Natural killer cell (primary cell): ENCODE measurements around the gene CPT1A. TPM values are rescaled to one million over a fixed set of nuclear protein-coding genes. Genes with fewer than 3 reads are reported as not detected.

ENCODE experiments used
- ATAC-seq, 3 donors: fragments of 150-1000 bp in 2 of 3; fragments of 200-7000 bp in 1 of 3; cut with Tn5 transposase; 1 replicate in 1 of 3; 2 replicates in 2 of 3; pipeline ENCODE4 v1.10.0; 2021; ENCODE audit warnings: mild to moderate bottlenecking in 2 of 3, moderate library complexity in 2 of 3
- DNase-seq, 2 donors: peaks; one replicate each; pipeline versions ENCODE4 v3.0.0 to v3.0.0-alpha.2; 2013 to 2021; ENCODE audit warnings: mixed read lengths in 1 of 2
- H3K27ac ChIP-seq: one replicate; pipeline ENCODE4 v1.5.1; 2013; ENCODE audit warnings: mild to moderate bottlenecking, low read length
- H3K27me3 ChIP-seq: one replicate; pipeline ENCODE4 v1.6.1; 2013; ENCODE audit warnings: low read length; ENCODE audit not compliant: control insufficient read depth, insufficient read depth
- H3K36me3 ChIP-seq: one replicate; pipeline ENCODE4 v1.6.1; 2013; ENCODE audit warnings: low read length; ENCODE audit not compliant: control insufficient read depth, insufficient read depth
- H3K4me1 ChIP-seq: one replicate; pipeline ENCODE4 v1.6.1; 2013; ENCODE audit warnings: low read length; ENCODE audit not compliant: control insufficient read depth, insufficient read depth
- H3K4me3 ChIP-seq: one replicate; pipeline ENCODE4 v1.5.1; 2013; ENCODE audit warnings: low read length
- H3K9me3 ChIP-seq: one replicate; pipeline ENCODE4 v1.6.1; 2013; ENCODE audit warnings: low read length; ENCODE audit not compliant: control insufficient read depth, insufficient read depth
- H3K27ac Mint-ChIP-seq, 2 donors: one replicate each; pipeline ENCODE4 v1.8.0; 2022; ENCODE audit warnings: mild to moderate bottlenecking in 2 of 2, mixed read lengths in 2 of 2, moderate library complexity in 1 of 2
- H3K27me3 Mint-ChIP-seq, 2 donors: one replicate each; pipeline ENCODE4 v1.8.0; 2022; ENCODE audit warnings: low read depth in 2 of 2, mixed read lengths in 2 of 2
- H3K36me3 Mint-ChIP-seq: one replicate; pipeline ENCODE4 v1.8.0; 2022; ENCODE audit warnings: mixed read lengths
- H3K4me1 Mint-ChIP-seq, 2 donors: one replicate each; pipeline ENCODE4 v1.8.0; 2022; ENCODE audit warnings: mixed read lengths in 2 of 2
- H3K4me3 Mint-ChIP-seq: one replicate; pipeline ENCODE4 v1.8.0; 2022; ENCODE audit warnings: mild to moderate bottlenecking, moderate library complexity, mixed read lengths
- H3K9me3 Mint-ChIP-seq, 2 donors: one replicate each; pipeline ENCODE4 v1.8.0; 2022; ENCODE audit warnings: mixed read lengths in 2 of 2
- WGBS: methylation state at CpG from one replicate; pipeline ENCODE4 v1.1.7; 2013; ENCODE audit warnings: missing lambda C conversion rate; ENCODE audit not compliant: insufficient coverage; 5-methylcytosine and 5-hydroxymethylcytosine counted together
- intact Hi-C: fragments of 100-400 bp; cut with micrococcal nuclease; formaldehyde crosslinking; loops from one replicate; pipeline ENCODE4 v1.14.2; 2022
- total RNA-seq, 4 donors: library from RNA; stranded (reverse); fragments of 120-200 nt in 1 of 4; gene quantifications; one replicate each; pipeline versions ENCODE4 v1.2.3 to v1.2.4, GENCODE V29; 2013 to 2022
- TF ChIP-seq, protein P1 (sequence below): fragments of 200-600 bp; IDR thresholded peaks from one replicate; pipeline ENCODE4 v1.8.0; 2022; ENCODE audit warnings: antibody characterized with exemption

The CPT1A gene
- total RNA-seq, 3 donors from 2014 or later (not counting 1 experiment from before 2014, with no cell fraction given), result 70.3 to 129 (median 100) TPM

DNA sequence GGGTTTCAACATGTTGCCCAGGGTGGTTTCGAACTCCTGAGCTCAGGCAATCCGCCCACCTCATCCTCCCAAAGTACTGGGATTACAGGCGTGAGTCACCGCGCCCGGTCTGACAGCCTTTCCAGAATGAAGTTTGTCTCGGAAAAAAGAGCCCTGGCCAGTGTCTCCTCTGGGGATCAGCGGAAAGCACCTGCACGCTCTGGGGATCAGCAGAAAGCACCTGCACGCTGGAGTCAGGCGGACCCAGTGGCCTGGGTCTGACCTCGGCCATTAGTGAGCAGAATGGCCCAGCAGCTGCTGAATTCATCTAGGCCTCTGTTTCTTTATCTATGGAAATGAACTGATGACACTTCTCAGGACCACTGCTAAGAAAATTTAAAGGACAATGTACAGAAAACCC is 79.9 kb downstream of the CPT1A start:
- Histone ChIP-seq H3K36me3 (peaks cover 54% of the 10 kb centered on the region), H3K27me3 (no peaks in the 10 kb centered on the region), H3K9me3 (no peaks in the 10 kb centered on the region), H3K4me1 (no peaks in the 10 kb centered on the region), H3K4me3 (no peak overlapping the region), H3K27ac (no peak overlapping the region)
- Mint-ChIP-seq H3K36me3 (peaks cover 6% of the 10 kb centered on the region), H3K9me3 (no peaks in the 10 kb centered on the region), H3K4me3 (no peak overlapping the region), H3K27ac (peak overlapping the region in 1 of 2 donors; percentile 43), H3K27me3 (no peaks in the 10 kb centered on the region), H3K4me1 (peaks cover 0 to 5% of the 10 kb centered on the region in 2 donors)
- TF ChIP-seq, protein P1, sequence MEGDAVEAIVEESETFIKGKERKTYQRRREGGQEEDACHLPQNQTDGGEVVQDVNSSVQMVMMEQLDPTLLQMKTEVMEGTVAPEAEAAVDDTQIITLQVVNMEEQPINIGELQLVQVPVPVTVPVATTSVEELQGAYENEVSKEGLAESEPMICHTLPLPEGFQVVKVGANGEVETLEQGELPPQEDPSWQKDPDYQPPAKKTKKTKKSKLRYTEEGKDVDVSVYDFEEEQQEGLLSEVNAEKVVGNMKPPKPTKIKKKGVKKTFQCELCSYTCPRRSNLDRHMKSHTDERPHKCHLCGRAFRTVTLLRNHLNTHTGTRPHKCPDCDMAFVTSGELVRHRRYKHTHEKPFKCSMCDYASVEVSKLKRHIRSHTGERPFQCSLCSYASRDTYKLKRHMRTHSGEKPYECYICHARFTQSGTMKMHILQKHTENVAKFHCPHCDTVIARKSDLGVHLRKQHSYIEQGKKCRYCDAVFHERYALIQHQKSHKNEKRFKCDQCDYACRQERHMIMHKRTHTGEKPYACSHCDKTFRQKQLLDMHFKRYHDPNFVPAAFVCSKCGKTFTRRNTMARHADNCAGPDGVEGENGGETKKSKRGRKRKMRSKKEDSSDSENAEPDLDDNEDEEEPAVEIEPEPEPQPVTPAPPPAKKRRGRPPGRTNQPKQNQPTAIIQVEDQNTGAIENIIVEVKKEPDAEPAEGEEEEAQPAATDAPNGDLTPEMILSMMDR, result no peak
- DNase-seq (no peak), ATAC-seq (no peak)
- intact Hi-C loops, result no loop called here
- WGBS, result 85% methylated on average over 12 of the region's 12 CpGs

DNA sequence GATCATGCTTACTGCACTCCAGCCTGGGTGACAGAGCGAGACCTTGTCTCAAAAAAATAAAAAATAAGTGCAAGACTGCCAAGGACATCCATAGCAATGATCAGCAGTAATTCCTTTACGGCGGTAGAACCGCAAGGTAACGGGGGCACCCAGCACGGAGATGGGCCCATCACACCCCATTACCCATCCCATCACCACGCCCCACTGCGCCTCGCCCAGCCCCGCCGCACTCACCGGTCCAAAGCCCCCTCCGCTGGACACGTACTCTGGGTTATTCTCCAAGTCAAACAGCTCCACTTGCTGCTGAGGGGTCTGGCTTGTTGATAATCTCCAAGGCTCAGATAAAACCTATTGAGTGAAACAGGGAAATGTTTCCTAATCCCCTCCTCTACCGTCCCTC is 81.7 kb downstream of the CPT1A start:
- intact Hi-C loops, result no loop called here
- no peak for DNase-seq
- H3K9me3 ChIP-seq, result no peaks in the 10 kb centered on the region
- Mint-ChIP-seq H3K4me1 (peaks cover 0 to 7% of the 10 kb centered on the region in 2 donors), H3K27me3 (no peaks in the 10 kb centered on the region), H3K4me3 (no peak overlapping the region), H3K27ac (no peak overlapping the region), H3K36me3 (peaks cover 6% of the 10 kb centered on the region), H3K9me3 (no peaks in the 10 kb centered on the region)
- TF ChIP-seq, protein P1, result no peak
- no peak overlapping the region for H3K4me3 ChIP-seq
- H3K27ac ChIP-seq, result no peak overlapping the region
- no peaks in the 10 kb centered on the region for H3K27me3 ChIP-seq
- WGBS, result 98% methylated on average over 15 of the region's 15 CpGs
- H3K36me3 ChIP-seq, result peaks cover 59% of the 10 kb centered on the region
- no peaks in the 10 kb centered on the region for H3K4me1 ChIP-seq
- no peak for ATAC-seq

DNA sequence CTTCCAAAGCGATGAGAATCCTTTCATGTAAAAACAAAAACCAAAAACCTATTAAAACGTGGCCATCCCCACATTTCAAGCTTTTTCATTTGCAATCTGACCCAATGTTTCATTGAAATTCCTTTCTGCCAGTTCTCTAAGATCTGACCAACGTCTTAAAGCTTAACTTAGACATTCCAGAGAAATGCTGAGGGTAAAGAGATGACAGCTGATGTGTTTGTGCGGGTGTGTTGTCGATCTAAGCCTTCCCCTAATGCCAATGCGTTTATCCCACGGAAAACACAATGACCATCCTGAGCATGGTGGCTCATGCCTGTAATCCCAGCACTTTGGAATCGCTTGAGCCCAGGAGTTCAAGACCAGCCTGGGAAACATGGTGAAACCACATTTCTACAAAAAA is 84.0 kb downstream of the CPT1A start:
- no peaks in the 10 kb centered on the region for H3K27me3 Mint-ChIP-seq
- 95% methylated on average over 8 of the region's 8 CpGs for WGBS
- no peaks in the 10 kb centered on the region for H3K9me3 Mint-ChIP-seq
- H3K4me3 Mint-ChIP-seq, result no peak overlapping the region
- peaks cover 6% of the 10 kb centered on the region for H3K36me3 Mint-ChIP-seq
- H3K4me1 ChIP-seq, result no peaks in the 10 kb centered on the region
- no peaks in the 10 kb centered on the region for H3K27me3 ChIP-seq
- ATAC-seq, result no peak
- H3K4me1 Mint-ChIP-seq, result peaks cover 12 to 17% of the 10 kb centered on the region in 2 donors
- no peak overlapping the region for H3K27ac Mint-ChIP-seq
- TF ChIP-seq, protein P1, result no peak
- H3K4me3 ChIP-seq, result no peak overlapping the region
- no peak overlapping the region for H3K27ac ChIP-seq
- peaks cover 51% of the 10 kb centered on the region for H3K36me3 ChIP-seq
- intact Hi-C loops, result no loop called here
- DNase-seq, result no peak
- no peaks in the 10 kb centered on the region for H3K9me3 ChIP-seq

DNA sequence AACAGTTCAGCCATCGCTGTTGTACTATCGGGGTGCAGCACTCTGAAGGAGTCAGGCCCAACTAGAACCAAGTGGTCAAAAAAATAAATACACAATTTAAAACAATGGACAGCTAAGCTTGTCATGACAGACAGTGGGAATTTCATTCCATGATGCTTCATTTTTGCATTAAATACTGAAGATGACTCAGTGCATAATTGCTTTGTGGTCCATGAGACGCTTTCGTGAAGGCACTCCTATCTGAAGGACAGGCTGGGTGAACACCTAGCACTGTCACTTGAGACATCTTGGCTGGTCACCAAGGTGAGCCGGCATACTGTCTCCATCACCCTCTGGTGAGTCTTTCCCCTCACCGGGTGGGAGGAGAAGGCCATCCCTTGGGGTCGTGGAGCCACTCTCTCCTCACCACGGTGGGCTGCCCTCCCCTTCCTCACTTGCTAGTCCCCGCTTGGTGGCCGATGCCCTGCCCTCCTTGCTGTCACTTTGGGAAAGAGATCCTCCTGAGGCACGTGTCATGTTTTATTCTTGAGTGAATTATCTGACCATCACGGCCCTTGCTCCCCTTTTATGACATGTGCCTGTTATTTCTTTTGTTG is 85.4 kb downstream of the CPT1A start:
- H3K27ac ChIP-seq, result no peak overlapping the region
- WGBS, result 96% methylated on average over 12 of the region's 12 CpGs
- H3K36me3 ChIP-seq, result peaks cover 37% of the 10 kb centered on the region
- Mint-ChIP-seq H3K4me3 (no peak overlapping the region), H3K4me1 (peaks cover 12 to 17% of the 10 kb centered on the region in 2 donors), H3K27ac (no peak overlapping the region), H3K36me3 (peaks cover 3% of the 10 kb centered on the region), H3K9me3 (no peaks in the 10 kb centered on the region), H3K27me3 (no peaks in the 10 kb centered on the region)
- ATAC-seq, result no peak
- H3K9me3 ChIP-seq, result no peaks in the 10 kb centered on the region
- DNase-seq, result no peak
- H3K27me3 ChIP-seq, result no peaks in the 10 kb centered on the region
- TF ChIP-seq, protein P1, result no peak
- H3K4me3 ChIP-seq, result no peak overlapping the region
- H3K4me1 ChIP-seq, result peaks cover 8% of the 10 kb centered on the region
- intact Hi-C loops, result no loop called here
